ENCODE results near the gene TNS1.

GRCh38 chr2:218014706-218015585 is 12.2 kb upstream of the TNS1 start:
- TF ChIP-seq CTCF (IDR thresholded peaks at IDR 0.05 in 2 of 3, conservative IDR thresholded peaks at IDR 0.05 in 1 of 3; ENCODE audit: control insufficient read depth in 2 of 3, extremely low read depth in 1 of 3, insufficient read depth in 1 of 3, low read depth in 3 of 3, low read length in 3 of 3) (no peak), KDM1A (IDR thresholded peaks at IDR 0.05; ENCODE audit: borderline replicate concordance) (no peak), ZBTB33 (IDR thresholded peaks at IDR 0.05) (no peak), ATF3 (IDR thresholded peaks at IDR 0.05; ENCODE audit: borderline replicate concordance, extremely low read depth, low read depth, low read length) (no peak), EP300 (IDR thresholded peaks at IDR 0.05; ENCODE audit: borderline replicate concordance in 1 of 2, control insufficient read depth in 1 of 2, low read depth in 2 of 2, low read length in 2 of 2) (no peak)
